Measurements from ENCODE around the gene PAGE5.
A peak's percentile ranks its signal among the peaks of the same experiment; 100 is the strongest.

The PAGE5 gene, protein sequence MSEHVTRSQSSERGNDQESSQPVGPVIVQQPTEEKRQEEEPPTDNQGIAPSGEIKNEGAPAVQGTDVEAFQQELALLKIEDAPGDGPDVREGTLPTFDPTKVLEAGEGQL

GRCh38 chrX:55220119-55220794 lies at the start of gene PAGE5:
PAGE5 (plus strand) TSS chrX:55220346; CDS start chrX:55221383, 1,037 bp downstream.
- peak; percentile 2 for DNase-seq (ENCODE audit: low spot score)

- DNase-seq (ENCODE audit: low spot score): no peak
Observed at GRCh38 chrX:55187281-55187680, 32.9 kb upstream of the PAGE5 start.

DNA sequence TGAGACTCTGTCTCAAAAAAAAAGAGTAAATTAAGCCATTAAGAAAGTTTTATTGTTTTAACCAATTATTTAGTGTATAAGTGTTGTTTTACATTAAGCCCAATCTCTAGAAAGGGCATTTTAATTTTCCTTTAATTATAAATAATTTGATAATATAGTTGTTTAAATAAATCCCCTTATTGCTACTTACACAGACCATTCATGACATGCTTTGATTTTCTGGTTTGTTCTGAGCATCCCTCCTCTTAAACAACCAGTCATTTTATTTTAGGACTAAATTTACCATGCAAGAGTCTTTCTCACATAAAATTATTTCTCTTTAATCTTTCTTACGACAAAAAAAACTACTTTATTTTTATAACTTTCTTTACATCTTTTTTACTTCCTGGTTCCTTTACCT lies 23.5 kb upstream of the PAGE5 start:
- no peak for DNase-seq (ENCODE audit: low spot score)

- no peak for DNase-seq (ENCODE audit: low spot score)
Observed at GRCh38 chrX:55201930-55202579, 18.1 kb upstream of the PAGE5 start.

- no peak for DNase-seq (ENCODE audit: low spot score)
Observed at GRCh38 chrX:55206162-55206941, 13.8 kb upstream of the PAGE5 start.

DNA sequence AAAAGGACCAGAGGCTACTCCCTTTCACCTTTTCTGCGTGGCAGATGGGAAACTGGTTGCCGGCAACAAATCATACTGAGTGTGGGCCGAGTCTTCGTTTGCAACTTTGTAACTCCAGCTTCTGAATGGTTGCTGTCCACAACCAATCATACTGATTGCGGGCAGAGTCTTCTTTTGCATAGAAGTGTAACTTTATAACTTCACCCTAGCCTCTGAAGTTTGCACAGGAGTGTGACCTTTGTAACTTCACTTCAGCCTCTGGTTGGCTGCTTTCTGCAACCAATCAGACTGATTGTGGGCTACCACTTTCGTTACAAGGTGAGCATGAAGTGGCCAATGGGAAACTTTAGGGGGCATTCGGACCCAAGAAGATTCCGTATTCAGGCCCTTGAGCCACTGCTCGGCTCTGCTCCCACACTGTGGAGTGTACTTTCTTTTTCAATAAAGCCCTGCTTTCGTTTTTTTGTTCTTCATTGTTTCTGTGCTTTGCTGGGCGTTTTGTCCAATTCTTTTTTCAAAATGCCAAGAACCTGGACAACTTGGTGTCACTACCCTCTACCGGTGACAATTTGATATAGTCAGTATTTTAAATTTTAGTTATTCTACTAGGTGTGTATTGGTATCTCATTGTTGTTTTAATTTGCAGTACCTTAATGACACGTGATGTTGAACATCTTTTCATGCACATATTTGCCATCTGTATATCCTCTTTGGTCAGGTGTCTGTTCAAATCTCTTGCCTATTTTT lies 9.0 kb upstream of the PAGE5 start:
- no peak for DNase-seq (ENCODE audit: low spot score)

DNA sequence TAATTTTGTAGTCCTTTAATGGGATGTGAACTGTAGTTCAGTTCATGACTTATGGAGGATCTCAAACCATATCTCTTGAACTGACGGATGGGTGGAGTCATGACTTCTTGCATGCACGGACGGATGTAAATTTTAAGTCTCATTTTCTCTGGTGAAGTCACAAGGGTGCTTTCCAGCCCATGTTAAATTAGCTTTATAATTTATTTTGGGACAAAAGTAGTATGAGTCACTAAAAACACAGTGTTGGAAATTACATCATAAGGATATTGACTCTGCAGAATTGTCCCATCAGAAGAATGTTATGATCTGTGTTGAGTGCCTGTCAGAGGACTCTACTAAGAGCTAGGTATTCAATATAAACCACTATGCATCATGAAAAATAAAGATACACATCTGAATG lies 6.8 kb upstream of the PAGE5 start:
- no peak for DNase-seq (ENCODE audit: low spot score)

GRCh38 chrX:55240788-55241340 lies 20.7 kb downstream of the PAGE5 start:
- DNase-seq (ENCODE audit: low spot score): no peak

DNA sequence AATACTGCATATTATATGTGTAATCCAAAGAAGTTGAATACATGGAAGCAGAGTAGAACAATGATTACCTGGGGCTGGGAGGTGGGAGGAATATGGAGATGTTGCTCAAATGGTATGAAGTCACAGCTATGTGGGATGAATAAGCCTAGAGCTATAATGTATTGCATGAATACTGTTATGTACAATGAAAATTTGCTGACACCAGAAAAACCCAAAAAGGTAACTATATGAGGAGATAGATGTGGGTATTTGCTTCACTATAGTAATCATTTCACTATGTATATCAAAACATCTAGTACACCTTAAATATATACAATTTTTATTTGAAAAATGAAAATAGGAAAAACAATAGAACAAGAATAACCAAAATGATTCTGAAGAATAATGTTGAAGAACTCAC lies 33.4 kb downstream of the PAGE5 start:
- no peak for DNase-seq (ENCODE audit: low spot score)

DNA sequence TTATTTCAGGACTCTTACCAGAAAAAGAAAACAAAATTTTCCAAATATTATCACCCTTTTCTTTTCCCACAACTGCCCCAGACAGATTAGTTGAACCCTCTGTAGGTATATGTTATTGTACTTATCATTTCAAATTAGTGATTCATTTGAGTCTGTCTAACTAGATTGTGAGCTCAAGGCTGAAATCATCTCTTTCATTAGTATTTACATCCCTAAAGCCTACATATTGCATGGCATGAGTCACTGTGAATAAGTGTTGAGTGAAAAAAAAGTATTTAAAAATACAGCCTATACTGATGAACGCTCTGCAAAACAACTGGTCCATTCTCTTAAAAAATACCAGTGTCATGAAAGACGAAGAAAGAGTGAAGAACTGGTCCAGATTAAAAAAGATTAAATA lies 40.7 kb downstream of the PAGE5 start:
- no peak for DNase-seq (ENCODE audit: low spot score)

DNA sequence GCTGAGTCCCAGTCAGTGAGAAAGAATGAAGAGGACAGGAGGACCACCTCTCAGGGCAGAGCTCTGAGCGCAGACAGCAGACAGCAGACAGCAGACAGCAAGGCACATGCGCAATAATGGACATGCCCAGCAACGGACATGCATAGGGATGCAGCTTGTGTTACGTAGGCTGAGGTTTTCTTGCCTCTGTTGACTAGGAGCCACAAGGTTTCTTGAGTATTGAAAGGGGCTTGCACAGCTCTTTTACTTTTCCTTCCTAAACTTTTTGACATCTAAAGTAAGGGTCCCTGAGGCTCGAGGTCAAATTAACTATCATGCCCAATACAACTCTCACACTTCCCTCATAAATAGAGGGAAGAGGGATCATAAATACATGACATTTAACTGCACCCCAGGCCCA lies 44.7 kb downstream of the PAGE5 start, which contains the start of gene PAGE3:
TSS of gene PAGE3 (minus strand) at position 101 of the 400 bp plus-strand sequence. CDS start 1,013 bp downstream, outside the sequence.
- no peak for DNase-seq (ENCODE audit: low spot score)

All from COLO829 (cell line).